Psoas muscle (tissue), 8 donors: ENCODE results near the gene CNNM1. TPM values are rescaled to one million over a fixed set of nuclear protein-coding genes. Genes with fewer than 3 reads are reported as not detected.

Experiments
- ATAC-seq, 4 donors: fragments of 200-7000 bp; cut with Tn5 transposase; one replicate each; pipeline ENCODE4 v1.9.1; 2020; ENCODE audit warnings: moderate library complexity in 3 of 4, mild to moderate bottlenecking in 2 of 4
- DNase-seq, 2 donors: peaks; one replicate each; pipeline ENCODE4 v3.0.0-alpha.2; 2020
- H3K27ac ChIP-seq: fragments of 200-600 bp; one replicate; pipeline ENCODE4 v1.8.0; 2022
- H3K27me3 ChIP-seq, 3 donors: fragments of 200-600 bp in 1 of 3; one replicate each; pipeline versions ENCODE4 v1.6.1 to v1.8.0; 2013 to 2022; ENCODE audit warnings: low read length in 2 of 3, mild to moderate bottlenecking in 2 of 3, moderate library complexity in 1 of 3; ENCODE audit not compliant: insufficient read depth in 3 of 3
- H3K36me3 ChIP-seq, 2 donors: fragments of 200-600 bp in 1 of 2; one replicate each; pipeline versions ENCODE4 v1.6.1 to v1.8.0; 2013 to 2022; ENCODE audit warnings: low read depth in 1 of 2, mild to moderate bottlenecking in 1 of 2, moderate library complexity in 1 of 2; ENCODE audit not compliant: insufficient read depth in 1 of 2
- H3K4me1 ChIP-seq: fragments of 200-600 bp; one replicate; pipeline ENCODE4 v1.8.0; 2022
- H3K4me3 ChIP-seq: fragments of 200-600 bp; one replicate; pipeline ENCODE4 v1.8.0; 2022; ENCODE audit warnings: mild to moderate bottlenecking
- H3K9me3 ChIP-seq: fragments of 200-600 bp; one replicate; pipeline ENCODE4 v1.8.0; 2022
- CTCF ChIP-seq: fragments of 200-600 bp; IDR thresholded peaks from one replicate; pipeline ENCODE4 v1.8.0; 2022; ENCODE audit warnings: antibody characterized with exemption
- WGBS, 3 donors: extraction: QIAGEN DNeasy Blood & Tissue Kit; methylation state at CpG; one replicate each; pipeline versions ENCODE4 v1.1.6 to v1.1.7; 2013; 5-methylcytosine and 5-hydroxymethylcytosine counted together
- intact Hi-C, 2 donors: fragments of 100-400 bp; cut with DNase I; formaldehyde crosslinking; loops; one replicate each; pipeline versions ENCODE4 v1.11.0 to v1.14.2; 2022
- polyA plus RNA-seq, 3 donors: library from polyadenylated mRNA; stranded (reverse); fragments of 200-250 nt; gene quantifications; one replicate each; pipeline ENCODE4 v1.2.3, GENCODE V29; 2013
- total RNA-seq, 4 donors: library from RNA; stranded (reverse); fragmentation: NEBNext Ultra II Directional in 2 of 4; extraction: Animal tissue kit (Norgen Biotek cat#: 25700) in 2 of 4; gene quantifications; one replicate each; pipeline versions ENCODE4 v1.2.1 to v1.2.4, GENCODE V29; 2021 to 2023
- donor health status: healthy with polysubstance abuse.
- donor health status: DM: no; HTN: no; CAD: no; lungs with moderate emphysema.
- donor health status: Bipolar disorder and iron deficiency.
- donor health status: healthy.
- donor health status: DM: yes; HTN: yes; CAD: no.
- donor health status: DM: no; HTN: no; CAD: no.
- donor health status: DM: no; HTN: no; CAD: no.
- donor health status: DM: yes; HTN: yes; CAD: no.

The CNNM1 gene
- total and polyA plus RNA-seq, 7 donors, result 0.01 TPM; not detected in 6

- Histone ChIP-seq H3K9me3 (no peaks in the 10 kb centered on the region), H3K27ac (no peak overlapping the region), H3K4me1 (no peaks in the 10 kb centered on the region), H3K27me3 (peaks cover 0 to under 1% (median 0%) of the 10 kb centered on the region in 3 donors), H3K36me3 (no peaks in the 10 kb centered on the region), H3K4me3 (no peak overlapping the region)
- DNase-seq (no peak), ATAC-seq (no peak)
- 80 to 85% (median 81%) methylated on average over 4 of the region's 4 CpGs for WGBS, 3 donors
- intact Hi-C loops, result no loop called here
- no peak for TF ChIP-seq CTCF
Measured at GRCh38 chr10:99364125-99364524, 35.0 kb downstream of the CNNM1 start.

GRCh38 chr10:99365311-99365710 is 36.2 kb downstream of the CNNM1 start:
- no peak overlapping the region for H3K27ac ChIP-seq
- H3K4me3 ChIP-seq, result no peak overlapping the region
- H3K9me3 ChIP-seq, result no peaks in the 10 kb centered on the region
- H3K4me1 ChIP-seq, result no peaks in the 10 kb centered on the region
- ATAC-seq, result no peak
- no peak for DNase-seq
- H3K27me3 ChIP-seq, result peaks cover 0 to 5% (median 0%) of the 10 kb centered on the region in 3 donors
- TF ChIP-seq CTCF, result no peak
- intact Hi-C loops, result no loop called here
- H3K36me3 ChIP-seq, result no peaks in the 10 kb centered on the region
- 30 to 44% (median 43%) methylated on average over 1 of the region's 1 CpG for WGBS, 3 donors

- Histone ChIP-seq H3K36me3 (no peaks in the 10 kb centered on the region), H3K9me3 (no peaks in the 10 kb centered on the region), H3K27me3 (peaks cover 0 to 5% (median 0%) of the 10 kb centered on the region in 3 donors), H3K4me3 (no peak overlapping the region), H3K4me1 (no peaks in the 10 kb centered on the region), H3K27ac (no peak overlapping the region)
- no peak for TF ChIP-seq CTCF
- intact Hi-C loops, result no loop called here
- WGBS, 3 donors, result 66 to 77% (median 67%) methylated on average over 1 of the region's 1 CpG
- no peak for ATAC-seq
- no peak for DNase-seq
Measured at GRCh38 chr10:99365736-99366135, 36.6 kb downstream of the CNNM1 start.

GRCh38 chr10:99366666-99367065 is 37.5 kb downstream of the CNNM1 start:
- no peak for DNase-seq
- no peak for TF ChIP-seq CTCF
- Histone ChIP-seq H3K27ac (no peak overlapping the region), H3K27me3 (peaks cover 0 to 8% (median 0%) of the 10 kb centered on the region in 3 donors), H3K4me1 (no peaks in the 10 kb centered on the region), H3K4me3 (no peak overlapping the region), H3K36me3 (no peaks in the 10 kb centered on the region), H3K9me3 (no peaks in the 10 kb centered on the region)
- no peak for ATAC-seq
- WGBS, 3 donors, result 72 to 74% (median 72%) methylated on average over 2 of the region's 2 CpGs
- intact Hi-C loops, result no loop called here

GRCh38 chr10:99368646-99369045 is 39.5 kb downstream of the CNNM1 start:
- DNase-seq (no peak), ATAC-seq (no peak)
- Histone ChIP-seq H3K4me3 (no peak overlapping the region), H3K4me1 (no peaks in the 10 kb centered on the region), H3K9me3 (no peaks in the 10 kb centered on the region), H3K27me3 (peaks cover 0 to 8% (median 0%) of the 10 kb centered on the region in 3 donors), H3K36me3 (no peaks in the 10 kb centered on the region), H3K27ac (no peak overlapping the region)
- TF ChIP-seq CTCF, result no peak
- intact Hi-C loops, result no loop called here
- WGBS, 3 donors, result 35 to 55% (median 45%) methylated on average over 1 of the region's 1 CpG
